ENCODE results near the gene DPYSL3. TPM values are rescaled to one million over a fixed set of nuclear protein-coding genes. Genes with fewer than 3 reads are reported as not detected.

Gene DPYSL3
- total and polyA plus RNA-seq, 9 donors: 82.4 to 160 (median 108) TPM

GRCh38 chr5:147479949-147480348 lies 29.9 kb downstream of the DPYSL3 start:
- H3K36me3 ChIP-seq (ENCODE audit: control insufficient read depth, insufficient read depth, low read length): no peaks in the 10 kb centered on the region
- H3K9me3 ChIP-seq (replicated peaks; ENCODE audit: control insufficient read depth, low read depth, low read length): no peaks in the 10 kb centered on the region
- H3K4me1 ChIP-seq (ENCODE audit: control insufficient read depth, insufficient read depth, low read length): peaks cover 25% of the 10 kb centered on the region
- no peaks in the 10 kb centered on the region for H3K27me3 ChIP-seq (ENCODE audit: control insufficient read depth, insufficient read depth, low read length)
- H3K27ac ChIP-seq (ENCODE audit: low read length): no peak overlapping the region
- WGBS (ENCODE audit: insufficient coverage): 93% methylated on average over 3 of the region's 6 CpGs
- H3K4me3 ChIP-seq (ENCODE audit: low read length): no peak overlapping the region
- no peak for DNase-seq

GRCh38 chr5:147479444-147479843 lies 30.4 kb downstream of the DPYSL3 start:
- no peaks in the 10 kb centered on the region for H3K36me3 ChIP-seq (ENCODE audit: control insufficient read depth, insufficient read depth, low read length)
- H3K27ac ChIP-seq (ENCODE audit: low read length): peak overlapping the region; percentile 16
- H3K4me3 ChIP-seq (ENCODE audit: low read length): no peak overlapping the region
- H3K27me3 ChIP-seq (ENCODE audit: control insufficient read depth, insufficient read depth, low read length): no peaks in the 10 kb centered on the region
- H3K9me3 ChIP-seq (replicated peaks; ENCODE audit: control insufficient read depth, low read depth, low read length): no peaks in the 10 kb centered on the region
- H3K4me1 ChIP-seq (ENCODE audit: control insufficient read depth, insufficient read depth, low read length): peaks cover 21% of the 10 kb centered on the region
- no peak for DNase-seq

- WGBS (ENCODE audit: insufficient coverage): no CpG with 5 or more reads among the region's 1 CpG
Observed at GRCh38 chr5:147474140-147474539, 35.7 kb downstream of the DPYSL3 start.

GRCh38 chr5:147472664-147473475 lies 37.0 kb downstream of the DPYSL3 start:
- no peaks in the 10 kb centered on the region for H3K27me3 ChIP-seq (ENCODE audit: control insufficient read depth, insufficient read depth, low read length)
- no peaks in the 10 kb centered on the region for H3K4me1 ChIP-seq (ENCODE audit: control insufficient read depth, insufficient read depth, low read length)
- DNase-seq: peak; percentile 95
- H3K27ac ChIP-seq (ENCODE audit: low read length): peak overlapping the region; percentile 91
- H3K36me3 ChIP-seq (ENCODE audit: control insufficient read depth, insufficient read depth, low read length): no peaks in the 10 kb centered on the region
- H3K9me3 ChIP-seq (replicated peaks; ENCODE audit: control insufficient read depth, low read depth, low read length): no peaks in the 10 kb centered on the region
- WGBS (ENCODE audit: insufficient coverage): 14% methylated on average over 3 of the region's 4 CpGs
- H3K4me3 ChIP-seq (ENCODE audit: low read length): no peak overlapping the region

More at GRCh38 chr5:147474140-147474539, 35.7 kb downstream of the DPYSL3 start:
- H3K9me3 ChIP-seq (replicated peaks; ENCODE audit: control insufficient read depth, low read depth, low read length): no peaks in the 10 kb centered on the region
- no peak for DNase-seq
- H3K4me1 ChIP-seq (ENCODE audit: control insufficient read depth, insufficient read depth, low read length): peaks cover 4% of the 10 kb centered on the region
- no peaks in the 10 kb centered on the region for H3K36me3 ChIP-seq (ENCODE audit: control insufficient read depth, insufficient read depth, low read length)
- peak overlapping the region; percentile 91 for H3K27ac ChIP-seq (ENCODE audit: low read length)
- H3K4me3 ChIP-seq (ENCODE audit: low read length): no peak overlapping the region
- H3K27me3 ChIP-seq (ENCODE audit: control insufficient read depth, insufficient read depth, low read length): no peaks in the 10 kb centered on the region

GRCh38 chr5:147467973-147468508 lies 41.8 kb downstream of the DPYSL3 start:
- Histone ChIP-seq H3K27me3 (ENCODE audit: control insufficient read depth, insufficient read depth, low read length) (no peaks in the 10 kb centered on the region), H3K27ac (ENCODE audit: low read length) (no peak overlapping the region), H3K4me1 (ENCODE audit: control insufficient read depth, insufficient read depth, low read length) (peaks cover 6% of the 10 kb centered on the region), H3K36me3 (ENCODE audit: control insufficient read depth, insufficient read depth, low read length) (peaks cover 2% of the 10 kb centered on the region), H3K9me3 (replicated peaks; ENCODE audit: control insufficient read depth, low read depth, low read length) (no peaks in the 10 kb centered on the region), H3K4me3 (ENCODE audit: low read length) (no peak overlapping the region)
- DNase-seq: no peak
- no CpG with 5 or more reads among the region's 1 CpG for WGBS (ENCODE audit: insufficient coverage)

GRCh38 chr5:147466360-147466980 lies 43.4 kb downstream of the DPYSL3 start:
- DNase-seq: peak; percentile 94
- WGBS (ENCODE audit: insufficient coverage): 10% methylated on average over 2 of the region's 6 CpGs
- Histone ChIP-seq H3K36me3 (ENCODE audit: control insufficient read depth, insufficient read depth, low read length) (peaks cover 2% of the 10 kb centered on the region), H3K4me1 (ENCODE audit: control insufficient read depth, insufficient read depth, low read length) (peaks cover 6% of the 10 kb centered on the region), H3K4me3 (ENCODE audit: low read length) (no peak overlapping the region), H3K9me3 (replicated peaks; ENCODE audit: control insufficient read depth, low read depth, low read length) (no peaks in the 10 kb centered on the region), H3K27ac (ENCODE audit: low read length) (peak overlapping the region; percentile 77), H3K27me3 (ENCODE audit: control insufficient read depth, insufficient read depth, low read length) (no peaks in the 10 kb centered on the region)

GRCh38 chr5:147465747-147466146 lies 44.1 kb downstream of the DPYSL3 start:
- H3K4me3 ChIP-seq (ENCODE audit: low read length): no peak overlapping the region
- peaks cover 6% of the 10 kb centered on the region for H3K4me1 ChIP-seq (ENCODE audit: control insufficient read depth, insufficient read depth, low read length)
- H3K9me3 ChIP-seq (replicated peaks; ENCODE audit: control insufficient read depth, low read depth, low read length): peaks cover 2% of the 10 kb centered on the region
- no peaks in the 10 kb centered on the region for H3K27me3 ChIP-seq (ENCODE audit: control insufficient read depth, insufficient read depth, low read length)
- peaks cover 2% of the 10 kb centered on the region for H3K36me3 ChIP-seq (ENCODE audit: control insufficient read depth, insufficient read depth, low read length)
- DNase-seq: peak; percentile 77
- peak overlapping the region; percentile 77 for H3K27ac ChIP-seq (ENCODE audit: low read length)
- 18% methylated on average over 1 of the region's 3 CpGs for WGBS (ENCODE audit: insufficient coverage)

GRCh38 chr5:147464211-147464610 lies 45.7 kb downstream of the DPYSL3 start:
- Histone ChIP-seq H3K4me3 (ENCODE audit: low read length) (no peak overlapping the region), H3K9me3 (replicated peaks; ENCODE audit: control insufficient read depth, low read depth, low read length) (peaks cover 5% of the 10 kb centered on the region), H3K27me3 (ENCODE audit: control insufficient read depth, insufficient read depth, low read length) (no peaks in the 10 kb centered on the region), H3K36me3 (ENCODE audit: control insufficient read depth, insufficient read depth, low read length) (peaks cover 2% of the 10 kb centered on the region), H3K4me1 (ENCODE audit: control insufficient read depth, insufficient read depth, low read length) (peaks cover 6% of the 10 kb centered on the region), H3K27ac (ENCODE audit: low read length) (no peak overlapping the region)
- no peak for DNase-seq
- WGBS (ENCODE audit: insufficient coverage): 100% methylated on average over 1 of the region's 5 CpGs

- H3K27ac ChIP-seq (ENCODE audit: low read length): no peak overlapping the region
- DNase-seq: no peak
- peaks cover 5% of the 10 kb centered on the region for H3K9me3 ChIP-seq (replicated peaks; ENCODE audit: control insufficient read depth, low read depth, low read length)
- H3K4me3 ChIP-seq (ENCODE audit: low read length): no peak overlapping the region
- peaks cover 2% of the 10 kb centered on the region for H3K36me3 ChIP-seq (ENCODE audit: control insufficient read depth, insufficient read depth, low read length)
- no CpG with 5 or more reads among the region's 1 CpG for WGBS (ENCODE audit: insufficient coverage)
- no peaks in the 10 kb centered on the region for H3K27me3 ChIP-seq (ENCODE audit: control insufficient read depth, insufficient read depth, low read length)
- H3K4me1 ChIP-seq (ENCODE audit: control insufficient read depth, insufficient read depth, low read length): peaks cover 5% of the 10 kb centered on the region
Observed at GRCh38 chr5:147461915-147462314, 48.0 kb downstream of the DPYSL3 start.

GRCh38 chr5:147460380-147460779 lies 49.5 kb downstream of the DPYSL3 start:
- H3K36me3 ChIP-seq (ENCODE audit: control insufficient read depth, insufficient read depth, low read length): peaks cover 2% of the 10 kb centered on the region
- H3K9me3 ChIP-seq (replicated peaks; ENCODE audit: control insufficient read depth, low read depth, low read length): peaks cover 5% of the 10 kb centered on the region
- peaks cover 7% of the 10 kb centered on the region for H3K4me1 ChIP-seq (ENCODE audit: control insufficient read depth, insufficient read depth, low read length)
- 95% methylated on average over 2 of the region's 2 CpGs for WGBS (ENCODE audit: insufficient coverage)
- no peak overlapping the region for H3K4me3 ChIP-seq (ENCODE audit: low read length)
- no peaks in the 10 kb centered on the region for H3K27me3 ChIP-seq (ENCODE audit: control insufficient read depth, insufficient read depth, low read length)
- DNase-seq: no peak
- no peak overlapping the region for H3K27ac ChIP-seq (ENCODE audit: low read length)
